ENCODE measurements around the gene PHKA2. TPM values are rescaled to one million over a fixed set of nuclear protein-coding genes. Genes with fewer than 3 reads are reported as not detected.

The PHKA2 gene
- total RNA-seq, 3 donors from 2014 or later = 23.5 to 41.8 (median 33.6) TPM

GRCh38 chrX:18973527-18974192 is 10.3 kb downstream of the PHKA2 start:
- ATAC-seq (peak; percentile 48), DNase-seq (peak in 1 of 3 donors; percentile 36)
- no peak for TF ChIP-seq CTCF (IDR thresholded peaks at IDR 0.05)
- no peaks in the 10 kb centered on the region for H3K36me3 ChIP-seq (ENCODE audit: low read depth)
- no peak overlapping the region for H3K4me3 ChIP-seq
- peaks cover 6% of the 10 kb centered on the region for H3K4me1 ChIP-seq (ENCODE audit: low read depth)
- intact Hi-C loops (cut with DNase I, micrococcal nuclease) = no loop called here
- H3K9me3 ChIP-seq = no peaks in the 10 kb centered on the region

- Histone ChIP-seq H3K9me3 (no peaks in the 10 kb centered on the region), H3K36me3 (ENCODE audit: low read depth) (no peaks in the 10 kb centered on the region), H3K4me3 (no peak overlapping the region), H3K4me1 (ENCODE audit: low read depth) (peaks cover 6% of the 10 kb centered on the region)
- DNase-seq (no peak), ATAC-seq (no peak)
- intact Hi-C loops (cut with DNase I, micrococcal nuclease) = no loop called here
- no peak for TF ChIP-seq CTCF (IDR thresholded peaks at IDR 0.05)
Observed at GRCh38 chrX:18971506-18971905, 12.4 kb downstream of the PHKA2 start.

GRCh38 chrX:18970465-18970864 is 13.4 kb downstream of the PHKA2 start:
- no peaks in the 10 kb centered on the region for H3K9me3 ChIP-seq
- H3K4me3 ChIP-seq = no peak overlapping the region
- peaks cover 6% of the 10 kb centered on the region for H3K4me1 ChIP-seq (ENCODE audit: low read depth)
- intact Hi-C loops (cut with DNase I, micrococcal nuclease) = no loop called here
- DNase-seq (no peak), ATAC-seq (no peak)
- H3K36me3 ChIP-seq (ENCODE audit: low read depth) = no peaks in the 10 kb centered on the region
- TF ChIP-seq CTCF (IDR thresholded peaks at IDR 0.05) = no peak

GRCh38 chrX:18966624-18967023 is 17.3 kb downstream of the PHKA2 start:
- no peak for TF ChIP-seq CTCF (IDR thresholded peaks at IDR 0.05)
- no peaks in the 10 kb centered on the region for H3K36me3 ChIP-seq (ENCODE audit: low read depth)
- intact Hi-C loops (cut with DNase I, micrococcal nuclease) = no loop called here
- ATAC-seq = no peak
- no peaks in the 10 kb centered on the region for H3K9me3 ChIP-seq
- H3K4me3 ChIP-seq = no peak overlapping the region
- H3K4me1 ChIP-seq (ENCODE audit: low read depth) = no peaks in the 10 kb centered on the region
- no peak for DNase-seq

- H3K9me3 ChIP-seq = no peaks in the 10 kb centered on the region
- TF ChIP-seq CTCF (IDR thresholded peaks at IDR 0.05) = no peak
- H3K4me1 ChIP-seq (ENCODE audit: low read depth) = no peaks in the 10 kb centered on the region
- intact Hi-C loops (cut with DNase I, micrococcal nuclease) = no loop called here
- DNase-seq = no peak
- H3K4me3 ChIP-seq = no peak overlapping the region
- H3K36me3 ChIP-seq (ENCODE audit: low read depth) = no peaks in the 10 kb centered on the region
- ATAC-seq = no peak
Observed at GRCh38 chrX:18964901-18965300, 19.0 kb downstream of the PHKA2 start.

- no peak overlapping the region for H3K4me3 ChIP-seq
- H3K4me1 ChIP-seq (ENCODE audit: low read depth) = no peaks in the 10 kb centered on the region
- DNase-seq = peak in 1 of 3 donors; percentile 16
- no peaks in the 10 kb centered on the region for H3K36me3 ChIP-seq (ENCODE audit: low read depth)
- no peak for TF ChIP-seq CTCF (IDR thresholded peaks at IDR 0.05)
- intact Hi-C loops (cut with DNase I, micrococcal nuclease) = no loop called here
- H3K9me3 ChIP-seq = no peaks in the 10 kb centered on the region
- ATAC-seq = peak; percentile 82
Observed at GRCh38 chrX:18964026-18964425, 19.9 kb downstream of the PHKA2 start.

Measured in mucosa of descending colon (tissue), 3 donors.